GM19023 (cell line): ENCODE data around the gene SLC17A5.
"Not testable (repeated sequence)": the region's sequence is repeated elsewhere in the genome, so short reads cannot be mapped to it uniquely, and the experiment has no call there.

ENCODE experiments used
- ATAC-seq: cut with Tn5 transposase; IDR thresholded peaks from one replicate; pipeline ENCODE4 v1.9.1; 2021; ENCODE audit warnings: mild to moderate bottlenecking, moderate library complexity; ENCODE audit not compliant: unreplicated experiment

SLC17A5 gene

GRCh38 chr6:73618082-73618481 is 35.7 kb downstream of the SLC17A5 start:
- ATAC-seq = not testable (repeated sequence)

DNA sequence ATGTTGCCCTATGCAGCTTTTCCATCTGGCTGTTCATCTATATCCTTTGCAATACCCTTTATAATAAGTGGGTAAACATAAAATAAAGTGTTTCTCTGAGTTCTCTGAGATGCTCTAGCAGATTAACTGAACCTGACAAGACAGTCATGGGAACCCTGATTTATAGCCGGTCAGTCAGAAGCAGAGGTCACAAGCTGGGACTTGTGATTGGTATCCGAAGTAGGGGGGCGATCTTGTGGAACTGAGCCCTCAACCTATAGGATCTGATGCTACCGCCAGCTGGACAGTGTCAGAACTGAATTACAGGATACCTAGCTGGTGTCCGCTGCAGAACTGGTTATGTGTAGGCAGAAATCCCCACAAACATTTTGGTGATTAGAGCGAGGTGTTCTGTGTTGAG is 39.0 kb downstream of the SLC17A5 start:
- ATAC-seq = no peak

DNA sequence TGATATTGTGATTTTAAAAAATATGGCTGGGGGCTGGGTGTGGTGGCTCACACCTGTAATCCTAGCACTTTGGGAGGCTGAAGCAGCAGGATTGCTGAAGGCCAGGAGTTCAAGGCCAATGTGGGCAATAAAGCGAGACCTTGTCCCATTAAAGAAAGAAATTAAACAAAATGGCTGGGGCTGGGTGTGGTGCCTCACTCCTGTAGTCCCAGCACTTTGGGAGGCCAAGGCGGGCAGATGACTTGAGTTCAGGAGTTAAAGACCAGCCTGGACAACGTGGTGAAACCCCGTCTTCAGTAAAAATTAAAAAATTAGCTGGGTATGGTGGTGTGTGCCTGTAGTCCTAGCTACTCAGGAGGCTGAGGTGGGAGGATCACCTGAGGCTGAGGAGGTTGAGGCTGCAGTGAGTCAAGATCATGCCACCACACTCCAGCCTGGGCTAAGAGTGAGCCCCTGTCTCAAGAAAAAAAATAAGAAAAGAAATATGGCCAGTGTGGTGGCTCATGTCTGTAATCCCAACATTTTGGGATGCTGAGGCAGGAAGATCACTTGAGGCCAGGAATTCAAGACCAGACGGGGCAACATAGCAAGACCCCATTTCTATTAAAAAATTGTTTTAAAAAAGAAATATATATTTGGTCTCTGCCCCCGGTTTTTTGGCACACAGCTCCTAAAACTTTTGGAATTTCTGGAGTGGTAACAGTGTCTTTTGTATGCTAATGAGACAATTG is 39.8 kb downstream of the SLC17A5 start:
- ATAC-seq = no peak

- ATAC-seq = no peak
Measured at GRCh38 chr6:73612611-73613010, 41.2 kb downstream of the SLC17A5 start.

GRCh38 chr6:73610444-73611275 is 43.1 kb downstream of the SLC17A5 start:
- no peak for ATAC-seq

GRCh38 chr6:73608761-73609160 is 45.0 kb downstream of the SLC17A5 start:
- ATAC-seq = no peak

DNA sequence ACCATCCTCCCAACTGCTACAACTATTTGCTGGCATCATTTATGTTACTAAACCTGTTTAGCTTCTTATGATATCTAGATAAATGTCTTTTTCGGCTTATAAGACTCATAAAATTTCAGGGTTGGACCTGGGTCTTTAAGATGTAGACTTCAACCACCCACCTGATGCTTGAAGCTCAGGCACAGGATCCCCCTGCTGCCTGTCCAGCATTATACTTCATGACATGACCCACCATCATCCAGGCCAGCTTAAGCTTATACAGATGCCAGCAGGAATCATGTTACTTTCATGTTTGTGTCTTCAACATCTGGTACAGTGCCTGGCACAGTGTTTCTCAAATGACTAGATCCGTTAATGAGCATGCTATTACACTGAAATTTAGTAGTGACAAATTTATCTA is 47.4 kb downstream of the SLC17A5 start:
- no peak for ATAC-seq

- no peak for ATAC-seq
Measured at GRCh38 chr6:73604461-73604860, 49.3 kb downstream of the SLC17A5 start.

DNA sequence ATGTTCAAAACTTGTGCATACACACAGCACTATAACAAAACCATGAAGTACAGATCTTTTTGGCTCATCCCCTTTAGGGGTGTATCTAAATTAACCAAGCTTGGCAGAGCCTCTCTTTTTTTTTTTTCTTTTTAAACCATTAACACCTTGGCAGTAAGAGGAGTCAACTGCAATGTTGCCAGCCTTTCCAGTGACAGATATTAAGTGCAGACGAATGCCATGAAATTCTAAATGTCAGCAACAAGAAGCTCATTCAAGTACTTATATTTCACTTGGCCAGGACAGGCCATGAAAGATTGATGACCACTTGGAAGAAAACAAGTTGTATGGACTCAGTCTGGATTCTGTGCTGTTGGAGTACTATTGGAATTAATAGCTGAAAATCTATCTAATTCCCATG is 49.8 kb downstream of the SLC17A5 start:
- no peak for ATAC-seq

DNA sequence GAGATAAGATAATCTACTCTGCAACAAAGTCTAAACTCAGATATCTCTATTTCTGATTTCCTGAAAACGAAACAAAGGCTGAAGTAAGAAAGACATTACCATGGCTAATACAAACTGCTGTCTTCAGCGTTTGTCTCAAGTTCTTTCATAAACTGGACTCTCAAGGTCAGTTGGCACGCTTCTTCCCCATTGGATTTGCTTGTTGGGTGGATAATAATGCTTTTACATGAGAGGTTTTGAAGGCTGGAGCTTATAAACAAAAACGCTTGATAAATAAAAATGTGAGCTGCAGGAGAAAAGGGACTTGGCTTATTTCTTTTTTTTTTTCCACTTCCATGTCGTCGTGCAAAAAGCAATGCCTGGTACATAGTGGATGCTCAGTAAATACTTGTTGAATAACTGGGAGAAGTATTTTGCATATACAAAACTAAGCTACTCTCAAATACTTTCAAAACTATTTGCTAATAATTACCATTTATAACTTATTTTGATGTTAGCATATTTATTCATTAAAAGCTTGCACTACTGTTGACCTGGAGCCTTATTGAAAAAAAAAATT is 67.3 kb downstream of the SLC17A5 start:
- ATAC-seq = peak; percentile 8

- peak; percentile 67 for ATAC-seq
Measured at GRCh38 chr6:73585566-73586415, 68.0 kb downstream of the SLC17A5 start.

GRCh38 chr6:73581293-73581692 is 72.5 kb downstream of the SLC17A5 start:
- no peak for ATAC-seq

DNA sequence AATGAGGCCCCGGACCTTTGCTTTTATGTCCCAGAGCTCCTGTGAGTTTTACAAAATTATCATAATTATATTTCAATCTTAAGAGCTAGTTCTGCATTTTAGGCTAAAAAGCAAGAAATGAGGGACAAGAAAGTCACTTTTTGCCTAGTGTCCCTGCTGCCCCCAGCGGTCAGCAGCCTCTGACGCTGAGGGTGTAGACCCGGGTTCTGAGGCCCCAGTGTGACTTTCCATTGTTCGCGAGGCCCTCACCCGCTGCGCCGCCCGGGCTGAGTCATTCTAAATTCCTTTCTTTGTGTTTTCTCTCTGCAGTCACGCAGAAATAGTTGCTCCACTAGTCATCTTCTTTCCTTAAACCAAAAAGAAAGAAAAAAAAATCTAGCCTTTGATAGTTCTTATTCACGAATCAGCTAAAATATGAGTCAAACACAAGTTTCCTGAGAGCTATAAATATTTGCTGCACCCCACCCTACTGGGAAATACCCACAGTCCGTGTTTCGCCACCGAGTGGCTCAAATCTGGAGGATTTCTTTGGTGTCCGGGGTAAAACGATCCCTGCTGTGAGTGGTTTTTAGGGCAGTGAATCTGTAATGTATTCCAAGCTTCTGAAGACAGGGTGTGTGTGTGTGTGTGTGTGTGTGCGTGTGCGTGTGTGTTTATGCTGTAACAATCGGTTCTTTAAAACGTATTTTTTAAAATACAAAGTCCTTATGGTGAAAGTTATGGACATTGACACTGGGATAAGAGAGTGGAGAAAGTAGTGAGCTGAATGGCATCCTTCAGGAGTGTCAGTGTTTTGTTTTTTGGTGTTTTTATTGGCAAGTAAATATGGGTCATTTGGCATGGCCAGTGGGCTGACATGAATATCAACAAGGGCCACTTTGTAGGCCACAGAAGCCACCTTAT is 73.3 kb downstream of the SLC17A5 start:
- ATAC-seq = peak; percentile 85

DNA sequence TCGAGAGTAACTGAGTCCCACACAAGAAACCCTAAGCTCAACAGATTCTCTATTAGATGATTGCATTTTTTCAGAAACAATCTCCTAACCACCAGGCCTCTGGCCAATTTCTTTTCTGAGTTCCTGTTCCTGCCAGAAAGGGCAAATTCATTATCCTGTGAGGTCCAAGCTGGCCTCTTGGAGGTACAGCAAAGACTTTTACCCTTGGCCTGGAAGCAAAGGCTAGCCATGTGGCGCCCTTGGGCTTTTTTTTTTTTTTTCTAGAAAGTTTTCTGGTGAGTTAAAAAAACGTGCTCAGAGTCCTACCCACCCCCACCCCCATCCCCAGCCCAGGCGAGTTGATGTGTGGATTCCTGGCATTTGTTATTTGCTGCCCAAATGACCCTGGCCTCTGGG is 73.9 kb downstream of the SLC17A5 start:
- no peak for ATAC-seq

DNA sequence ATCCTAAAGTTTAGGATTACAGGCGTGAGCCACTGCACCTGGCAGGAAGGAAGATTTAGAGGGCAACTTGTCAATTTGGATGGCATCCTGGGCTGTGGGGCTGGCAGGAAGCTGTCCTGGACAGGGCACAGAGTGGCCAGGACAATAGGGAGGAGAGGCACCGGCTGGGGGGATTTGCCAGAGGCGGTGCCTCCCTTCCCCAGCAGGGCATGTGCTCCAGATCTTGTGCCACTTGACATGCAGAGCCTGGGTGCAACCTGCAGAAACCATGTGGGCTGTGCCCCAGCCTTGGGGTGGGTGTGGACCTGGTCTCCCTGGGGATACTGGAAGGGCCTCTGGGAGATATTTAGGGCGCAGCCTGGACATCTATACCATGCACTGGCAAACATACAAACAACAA is 74.4 kb downstream of the SLC17A5 start:
- ATAC-seq = no peak

- ATAC-seq = no peak
Measured at GRCh38 chr6:73577676-73578075, 76.1 kb downstream of the SLC17A5 start.

DNA sequence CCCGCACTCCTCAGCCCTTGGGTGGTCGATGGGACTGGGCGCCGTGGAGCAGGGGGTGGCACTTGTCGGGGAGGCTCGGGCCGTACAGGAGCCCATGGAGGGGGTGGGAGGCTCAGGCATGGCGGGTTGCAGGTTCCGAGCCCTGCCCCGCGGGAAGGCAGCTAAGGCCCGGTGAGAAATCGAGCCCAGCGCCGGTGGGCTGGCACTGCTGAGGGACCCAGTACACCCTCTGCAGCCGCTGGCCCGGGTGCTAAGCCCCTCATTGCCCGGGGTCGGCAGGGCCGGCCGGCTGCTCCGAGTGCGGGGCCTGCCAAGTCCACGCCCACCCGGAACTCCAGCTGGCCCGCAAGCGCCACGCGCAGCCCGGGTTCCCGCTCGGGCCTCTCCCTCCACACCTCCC is 81.3 kb downstream of the SLC17A5 start:
- not testable (repeated sequence) for ATAC-seq

GRCh38 chr6:73571218-73572181 is 82.3 kb downstream of the SLC17A5 start:
- ATAC-seq = not testable (repeated sequence)

DNA sequence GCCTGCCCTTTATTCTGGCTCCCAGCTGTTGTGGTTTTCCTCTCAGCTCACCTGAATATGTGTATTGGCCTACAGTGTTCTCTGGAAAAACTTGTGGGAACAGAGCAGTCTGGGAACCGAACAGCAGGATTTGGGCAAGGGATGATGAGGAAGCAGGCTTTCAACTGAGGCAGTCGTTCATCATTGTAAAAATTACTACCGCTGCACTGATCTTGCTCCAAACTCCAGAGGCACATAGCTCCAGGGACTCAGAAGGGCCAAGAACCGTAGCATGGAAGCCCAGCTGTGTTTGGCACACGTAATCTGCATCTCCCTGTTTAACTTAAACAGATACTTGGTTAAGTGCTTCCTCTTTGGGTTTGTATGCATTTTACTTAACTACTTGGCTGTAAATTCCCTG is 84.7 kb downstream of the SLC17A5 start:
- ATAC-seq = no peak
